GM21576 (cell line): Measurements from ENCODE around the gene UBAC2.
A peak's percentile ranks its signal among the peaks of the same experiment; 100 is the strongest.

Source experiments
- ATAC-seq: cut with Tn5 transposase; IDR thresholded peaks from one replicate; pipeline ENCODE4 v1.9.1; 2021; ENCODE audit warnings: mild to moderate bottlenecking, moderate library complexity; ENCODE audit not compliant: unreplicated experiment

Gene UBAC2

GRCh38 chr13:99352351-99353245 lies 151.9 kb downstream of the UBAC2 start:
- ATAC-seq: no peak

- no peak for ATAC-seq
These were observed 152.6 kb downstream of the UBAC2 start for GRCh38 chr13:99353246-99353600.

- ATAC-seq: no peak
These were observed 153.2 kb downstream of the UBAC2 start for GRCh38 chr13:99353836-99354235.

- ATAC-seq: no peak
These were observed 153.8 kb downstream of the UBAC2 start for GRCh38 chr13:99354371-99354951.

- ATAC-seq: no peak
These were observed 154.8 kb downstream of the UBAC2 start for GRCh38 chr13:99355267-99356011.

GRCh38 chr13:99356012-99356261 lies 155.3 kb downstream of the UBAC2 start:
- ATAC-seq: no peak

GRCh38 chr13:99356262-99357091 lies 155.8 kb downstream of the UBAC2 start:
- peak; percentile 65 for ATAC-seq

GRCh38 chr13:99357131-99357596 lies 156.5 kb downstream of the UBAC2 start:
- ATAC-seq: no peak

GRCh38 chr13:99357941-99358340 lies 157.3 kb downstream of the UBAC2 start:
- ATAC-seq: no peak

- no peak for ATAC-seq
These were observed 158.9 kb downstream of the UBAC2 start for GRCh38 chr13:99359528-99359927.

- ATAC-seq: no peak
These were observed 160.0 kb downstream of the UBAC2 start for GRCh38 chr13:99360696-99361095.

- no peak for ATAC-seq
These were observed 160.5 kb downstream of the UBAC2 start for GRCh38 chr13:99361197-99361596.

- no peak for ATAC-seq
These were observed 161.7 kb downstream of the UBAC2 start for GRCh38 chr13:99362362-99362761.

GRCh38 chr13:99363391-99363790 lies 162.7 kb downstream of the UBAC2 start:
- no peak for ATAC-seq

GRCh38 chr13:99363949-99364348 lies 163.3 kb downstream of the UBAC2 start:
- ATAC-seq: peak; percentile 51

GRCh38 chr13:99366075-99366987 lies 165.7 kb downstream of the UBAC2 start:
- ATAC-seq: peak; percentile 49

- no peak for ATAC-seq
These were observed 166.5 kb downstream of the UBAC2 start for GRCh38 chr13:99367106-99367616.

- no peak for ATAC-seq
These were observed 167.2 kb downstream of the UBAC2 start for GRCh38 chr13:99367663-99368448.
